Effector CD8-positive, alpha-beta T cell (primary cell): ENCODE measurements around the gene CDK17.
"Not testable (repeated sequence)": the region's sequence is repeated elsewhere in the genome, so short reads cannot be mapped to it uniquely, and the experiment has no call there.

Experiments
- DNase-seq: peaks from one replicate; lab custom pipeline; 2025; lab: John Stamatoyannopoulos, UW

CDK17 gene

GRCh38 chr12:96317801-96318200 lies 82.4 kb downstream of the CDK17 start:
- not testable (repeated sequence) for DNase-seq

- not testable (repeated sequence) for DNase-seq
Observed at GRCh38 chr12:96315741-96316481, 84.3 kb downstream of the CDK17 start.

GRCh38 chr12:96314723-96315122 lies 85.5 kb downstream of the CDK17 start:
- no peak for DNase-seq

- no peak for DNase-seq
Observed at GRCh38 chr12:96313606-96314005, 86.6 kb downstream of the CDK17 start.

GRCh38 chr12:96311191-96311590 lies 89.0 kb downstream of the CDK17 start:
- DNase-seq, result no peak

GRCh38 chr12:96310067-96310466 lies 90.2 kb downstream of the CDK17 start:
- no peak for DNase-seq

GRCh38 chr12:96308881-96309280 lies 91.4 kb downstream of the CDK17 start:
- DNase-seq, result no peak

GRCh38 chr12:96305665-96306064 lies 94.6 kb downstream of the CDK17 start:
- DNase-seq, result no peak

GRCh38 chr12:96303653-96304052 lies 96.6 kb downstream of the CDK17 start:
- DNase-seq, result no peak

- no peak for DNase-seq
Observed at GRCh38 chr12:96302687-96303310, 97.4 kb downstream of the CDK17 start.

- DNase-seq, result no peak
Observed at GRCh38 chr12:96301732-96302131, 98.5 kb downstream of the CDK17 start.

- no peak for DNase-seq
Observed at GRCh38 chr12:96300064-96300463, 100.2 kb downstream of the CDK17 start.

GRCh38 chr12:96297504-96297903 lies 102.7 kb downstream of the CDK17 start:
- DNase-seq, result no peak

GRCh38 chr12:96295532-96296160 lies 104.6 kb downstream of the CDK17 start:
- DNase-seq, result no peak

GRCh38 chr12:96294831-96295230 lies 105.4 kb downstream of the CDK17 start:
- DNase-seq, result no peak

GRCh38 chr12:96293093-96293492 lies 107.1 kb downstream of the CDK17 start:
- DNase-seq, result no peak

- no peak for DNase-seq
Observed at GRCh38 chr12:96289067-96289466, 111.2 kb downstream of the CDK17 start.

- DNase-seq, result no peak
Observed at GRCh38 chr12:96285158-96285557, 115.1 kb downstream of the CDK17 start.

- no peak for DNase-seq
Observed at GRCh38 chr12:96274331-96274730, 125.9 kb downstream of the CDK17 start.

GRCh38 chr12:96271469-96272199 lies 128.6 kb downstream of the CDK17 start:
- DNase-seq, result no peak

- DNase-seq, result no peak
Observed at GRCh38 chr12:96266238-96266637, 134.0 kb downstream of the CDK17 start.

GRCh38 chr12:96265836-96266235 lies 134.4 kb downstream of the CDK17 start:
- no peak for DNase-seq
